Measurements from ENCODE around the gene NDE1.
A peak's percentile ranks its signal among the peaks of the same experiment; 100 is the strongest.

The NDE1 gene

DNA sequence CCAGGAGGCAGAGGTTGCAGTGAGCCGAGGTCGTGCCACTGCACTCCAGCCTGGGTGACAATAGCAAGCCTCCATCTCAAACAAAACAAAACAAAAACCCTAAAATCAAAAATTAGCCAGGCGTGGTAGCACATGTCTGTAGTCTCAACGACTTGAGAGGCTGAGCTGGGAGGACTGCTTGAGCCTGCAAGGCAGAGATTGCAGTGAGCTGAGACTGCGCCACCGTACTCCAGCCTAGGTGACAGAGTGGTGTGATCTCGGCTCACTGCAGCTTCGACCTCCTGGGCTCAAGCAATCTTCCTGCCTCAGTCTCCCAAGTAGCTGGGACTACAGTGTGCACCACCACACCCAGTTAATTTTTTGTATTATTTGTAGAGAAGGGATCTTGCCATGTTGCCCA, 119.2 kb downstream of the NDE1 start:
- no peak for DNase-seq (ENCODE audit: low read depth)

DNA sequence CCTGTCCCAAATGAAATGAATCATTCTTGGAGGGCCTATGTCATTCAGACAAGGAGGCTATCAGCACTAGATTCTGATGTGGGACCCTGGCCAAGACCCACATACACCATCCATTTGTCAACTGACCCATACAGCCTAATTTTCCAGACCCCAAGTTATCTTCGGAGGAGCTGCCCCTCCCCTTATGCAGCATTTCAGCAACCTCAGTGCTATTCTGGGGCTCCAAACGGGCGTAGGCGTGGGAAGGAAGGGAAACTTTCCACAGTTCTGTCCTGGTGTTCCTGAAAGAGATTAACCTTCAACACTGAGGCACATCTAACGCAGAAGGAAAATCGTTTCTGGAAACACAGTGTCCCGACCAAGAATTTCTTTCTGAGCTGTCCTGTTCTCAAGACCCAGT, 120.1 kb downstream of the NDE1 start:
- DNase-seq (ENCODE audit: low read depth): no peak

DNA sequence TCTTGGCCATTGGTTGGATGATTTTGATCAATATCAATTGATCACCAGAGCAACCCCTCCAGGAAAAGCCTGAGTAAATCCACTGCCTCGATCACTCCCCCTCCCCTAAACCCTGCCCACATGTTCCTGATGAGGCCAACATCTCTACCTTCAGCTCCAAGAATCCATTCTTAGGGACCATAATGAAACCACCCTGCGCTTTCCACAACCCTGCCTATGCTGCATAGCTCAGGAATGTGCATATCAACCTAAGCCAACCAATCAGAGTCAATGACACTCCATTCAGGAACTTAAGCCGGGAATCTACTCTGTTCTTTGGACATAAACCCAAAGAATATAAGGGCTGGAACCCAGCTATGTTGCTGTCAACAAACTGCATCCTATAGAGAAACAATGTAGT, 120.5 kb downstream of the NDE1 start:
- peak; percentile 62 for DNase-seq (ENCODE audit: low read depth)

DNA sequence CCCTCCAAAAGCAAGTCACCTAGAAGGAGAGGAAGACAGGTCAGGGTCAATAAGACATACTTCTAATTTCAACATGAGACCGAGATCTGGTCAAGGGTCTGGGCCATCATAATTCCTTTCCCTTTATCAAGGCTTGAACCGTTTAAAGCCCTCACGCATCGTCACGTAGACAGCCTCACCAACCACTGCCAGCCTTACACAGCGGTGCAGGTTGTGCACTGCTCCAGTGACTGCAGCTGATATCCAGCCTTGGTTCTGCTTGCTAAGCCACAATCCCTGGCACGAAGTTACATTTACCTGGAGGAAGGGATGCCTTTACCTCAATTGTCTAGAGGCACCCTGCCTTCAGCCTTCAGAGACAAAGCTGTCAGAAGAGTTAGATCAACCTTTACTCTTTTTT, 121.6 kb downstream of the NDE1 start:
- DNase-seq (ENCODE audit: low read depth): no peak

DNA sequence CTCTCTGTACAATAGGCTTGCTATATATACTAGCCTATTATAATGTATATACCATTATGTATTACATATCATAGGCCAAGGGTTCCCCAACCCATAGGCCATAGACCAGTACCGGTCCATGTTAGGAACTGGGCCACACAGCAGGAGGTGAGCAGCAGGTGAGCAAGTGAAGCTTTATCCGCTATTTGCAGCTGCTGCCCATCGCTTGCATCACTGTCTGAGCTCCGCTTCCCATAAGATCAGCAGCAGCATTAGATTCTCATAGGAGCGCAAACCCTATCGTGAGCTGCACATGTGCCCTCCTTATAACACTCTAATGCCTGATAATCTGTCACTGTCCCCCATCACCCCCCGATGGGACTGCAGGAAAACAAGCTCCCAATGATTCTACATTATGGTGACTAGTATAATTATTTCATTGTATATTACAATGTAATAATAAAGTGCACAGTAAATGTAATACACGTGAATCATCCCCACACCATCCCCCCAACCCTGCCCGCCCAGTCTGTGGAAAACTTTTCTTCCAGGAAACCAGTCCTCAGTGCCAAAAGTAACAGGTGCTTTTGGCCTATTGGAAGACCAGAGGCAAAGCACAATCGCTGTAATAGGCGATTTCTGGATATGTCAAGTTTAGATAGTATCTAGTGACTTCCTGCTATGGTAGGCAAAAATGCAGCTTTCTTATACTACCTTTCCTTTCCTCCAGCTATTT, 122.7 kb downstream of the NDE1 start:
- no peak for DNase-seq (ENCODE audit: low read depth)

DNA sequence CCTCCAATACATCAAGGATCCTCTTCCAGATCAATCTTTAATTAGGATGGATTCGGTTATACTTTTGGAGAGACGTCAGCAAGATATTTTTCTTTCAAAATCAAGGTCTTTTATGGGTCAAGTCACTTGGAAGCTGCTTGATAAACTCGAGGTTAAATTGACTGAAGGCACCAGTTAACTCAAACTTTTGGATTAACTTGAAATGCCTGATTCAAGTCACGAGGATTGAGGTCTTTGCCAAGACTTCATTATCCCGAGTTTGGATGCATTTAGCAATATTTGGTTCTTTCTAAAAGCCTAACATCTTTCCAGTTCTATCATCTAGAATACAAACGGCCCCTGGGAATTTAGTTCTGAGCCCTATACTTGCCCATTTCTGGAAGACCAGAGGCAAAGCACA, 123.9 kb downstream of the NDE1 start:
- DNase-seq (ENCODE audit: low read depth): no peak

DNA sequence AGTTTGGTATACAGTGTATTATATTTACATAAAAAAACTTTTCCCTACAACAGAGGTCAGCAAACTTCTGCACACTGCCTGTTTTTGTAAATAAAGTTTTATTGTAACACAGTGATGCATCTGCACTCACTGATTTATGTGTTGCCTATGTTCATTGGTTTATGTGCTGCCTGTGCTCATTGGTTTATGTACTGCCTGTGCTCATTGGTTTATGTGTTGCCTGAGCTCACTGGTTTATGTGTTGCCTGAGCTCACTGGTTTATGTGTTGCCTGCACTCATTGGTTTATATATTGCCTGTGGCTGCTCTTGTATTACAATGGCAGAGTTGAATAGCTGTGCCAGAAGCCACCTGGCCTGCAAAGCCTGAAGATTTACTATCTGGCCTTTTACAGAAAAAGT, 125.2 kb downstream of the NDE1 start:
- DNase-seq (ENCODE audit: low read depth): peak; percentile 37

DNA sequence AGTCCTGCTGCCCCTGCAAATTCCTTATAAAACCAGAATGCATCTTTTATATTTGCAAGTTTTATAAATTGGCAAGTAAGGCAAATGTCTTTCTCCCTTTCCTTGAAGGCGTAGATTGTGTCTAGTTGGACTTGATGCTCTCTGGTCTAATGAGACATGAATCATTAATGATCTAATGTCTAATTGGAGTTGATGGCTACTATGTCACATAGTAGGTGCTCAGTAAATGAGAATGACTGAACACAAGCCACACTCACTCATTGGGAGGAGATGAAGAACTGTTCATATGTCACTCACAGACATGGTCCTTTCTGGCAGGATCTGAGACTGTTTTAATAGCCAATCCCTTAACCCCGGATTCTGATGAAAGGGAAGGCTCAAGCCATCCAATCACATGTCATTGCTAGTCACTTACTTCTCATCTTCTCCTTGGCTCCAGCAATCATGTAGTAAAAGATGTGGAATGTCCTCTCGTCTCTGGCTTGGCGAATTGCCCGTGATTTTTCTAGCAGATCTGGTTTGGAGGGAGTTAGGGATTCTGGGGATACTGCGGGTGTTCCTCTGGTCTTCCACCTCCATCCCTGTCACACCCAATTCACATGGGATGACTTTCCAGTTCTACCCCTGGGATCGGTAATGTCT, 125.7 kb downstream of the NDE1 start:
- no peak for DNase-seq (ENCODE audit: low read depth)

Measured in amniotic epithelial cell (primary cell).